IPS-NIHi7 (cell line): ENCODE results near the gene NHERF2.

ENCODE experiments used
- DNase-seq: peaks from one replicate; pipeline ENCODE4 v3.0.0; 2012; ENCODE audit warnings: mixed read lengths; ENCODE audit errors: extremely low spot score

The NHERF2 gene

DNA sequence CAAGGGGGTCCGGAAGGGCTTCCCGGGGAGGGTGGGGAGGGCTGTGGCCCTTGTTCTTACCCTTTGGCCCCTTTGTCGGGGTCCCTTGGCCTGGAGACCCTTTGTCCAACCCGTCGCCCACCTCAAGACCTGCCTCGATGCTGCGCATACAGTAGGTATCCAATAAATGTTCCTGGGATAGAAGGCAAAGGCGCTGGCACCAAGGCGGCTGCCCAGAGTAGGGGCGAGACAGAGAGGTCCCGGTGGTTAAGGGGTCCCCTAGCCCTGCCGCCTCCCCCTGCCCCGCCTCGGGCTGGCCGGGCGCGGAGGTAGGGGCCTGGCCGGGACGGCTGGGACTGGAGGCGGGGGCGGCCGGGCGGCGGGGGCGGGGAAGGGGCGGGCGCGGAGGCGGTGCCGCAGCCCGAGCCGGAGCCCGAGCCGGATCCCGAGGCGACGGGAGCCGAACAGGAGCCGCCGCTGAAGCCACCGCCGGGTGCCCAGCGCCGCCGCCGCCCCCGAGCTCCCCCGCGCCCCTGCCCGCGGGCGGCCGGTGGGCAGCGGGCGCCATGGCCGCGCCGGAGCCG, at the start of gene NHERF2:
Gene NHERF2 (plus strand): TSS at position 442 of the 563 bp plus-strand sequence. CDS start 104 bp downstream, at position 546.
- DNase-seq: peak; percentile 76

GRCh38 chr16:1976951-1977874, 49.5 kb upstream of the NHERF2 start:
- DNase-seq: no peak

- no peak for DNase-seq
Measured at GRCh38 chr16:1977875-1978268, 48.8 kb upstream of the NHERF2 start.

DNA sequence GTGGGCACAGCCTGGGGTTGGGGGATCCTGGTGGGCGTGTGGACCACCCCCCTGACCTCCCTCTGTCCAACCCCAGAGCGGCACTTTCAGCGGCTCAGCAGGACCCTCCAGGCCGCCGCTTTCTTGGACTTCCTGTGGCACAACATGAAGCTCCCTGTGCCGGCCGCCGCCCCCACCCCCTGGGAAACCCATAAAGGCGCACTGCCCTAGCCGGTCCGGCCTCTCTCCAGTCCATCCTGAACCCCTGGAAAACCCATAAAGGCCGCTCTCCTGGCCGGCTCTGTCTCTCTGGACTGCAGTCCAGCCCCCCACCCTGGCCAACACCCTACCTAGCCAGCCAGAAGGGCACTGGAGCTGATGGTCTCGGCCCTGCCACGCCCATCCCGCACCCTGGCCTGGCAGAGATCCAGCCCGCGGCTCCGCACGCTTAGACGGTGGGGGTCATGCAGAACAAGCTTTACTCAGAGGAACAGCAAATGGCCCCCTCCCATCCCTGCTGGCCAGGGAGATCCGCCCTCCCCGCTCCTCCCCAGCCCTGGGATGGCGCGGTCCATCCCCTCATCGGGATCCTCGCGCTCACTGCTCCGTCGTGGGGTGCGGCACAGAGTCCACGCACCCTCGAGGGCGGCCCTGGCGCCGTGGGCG, 48.1 kb upstream of the NHERF2 start:
- peak; percentile 37 for DNase-seq

DNA sequence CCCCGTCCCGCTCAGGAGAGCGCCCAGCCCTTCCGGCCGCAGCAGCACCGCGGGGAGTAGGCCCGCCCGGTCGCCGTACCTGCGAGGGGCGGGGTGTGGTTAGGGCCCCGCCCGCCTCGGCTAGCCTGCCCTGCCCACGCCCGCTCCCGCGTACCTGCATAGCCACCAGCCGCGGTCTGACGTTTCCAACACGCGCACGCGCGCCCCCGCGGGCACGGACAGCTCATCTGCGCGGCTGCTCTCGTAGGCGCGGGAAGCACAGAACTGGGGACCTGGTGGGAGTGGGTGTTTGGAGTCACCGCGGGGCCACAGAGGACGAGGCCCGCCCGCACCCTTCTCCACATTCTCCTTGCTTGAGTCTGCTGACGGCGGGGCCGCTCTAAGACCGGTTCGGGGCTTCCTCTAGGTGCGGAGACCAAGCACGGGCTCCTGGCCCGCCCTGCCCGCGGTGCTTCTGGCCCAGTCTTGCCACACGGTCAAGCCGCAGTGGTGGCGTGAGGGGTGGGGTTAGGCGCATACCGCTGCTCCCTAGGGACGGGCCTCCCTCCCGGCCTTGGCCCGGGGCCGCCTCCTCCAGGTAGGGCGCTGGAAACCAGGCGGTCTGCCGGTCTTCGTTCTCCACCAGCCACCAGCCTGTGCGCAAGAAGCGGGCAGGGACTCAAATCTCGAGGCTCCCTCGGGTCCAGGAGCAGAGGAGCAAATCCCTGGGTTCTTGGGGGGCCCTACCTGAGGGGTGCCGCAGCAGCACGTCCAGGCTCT, 47.3 kb upstream of the NHERF2 start:
- peak; percentile 79 for DNase-seq

GRCh38 chr16:1980030-1980769, 46.5 kb upstream of the NHERF2 start:
- DNase-seq: peak; percentile 46

DNA sequence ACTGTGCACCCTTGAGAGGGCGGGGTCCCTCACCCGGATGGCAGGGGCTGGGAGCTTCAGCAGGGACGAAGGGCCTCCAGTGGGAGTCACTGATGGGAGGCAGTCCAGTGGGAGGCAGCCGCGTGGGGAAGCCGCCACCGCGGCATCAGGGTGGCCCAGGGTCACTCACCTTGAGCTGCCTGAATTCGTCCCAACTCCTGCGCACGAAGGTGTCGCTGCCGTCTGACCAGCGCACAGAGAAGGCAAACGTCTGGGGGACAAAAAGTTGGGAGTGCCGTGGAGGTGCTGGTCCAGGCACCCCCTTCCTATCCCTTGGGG, 46.0 kb upstream of the NHERF2 start:
- no peak for DNase-seq

GRCh38 chr16:1981398-1981836, 45.3 kb upstream of the NHERF2 start, which contains the start of gene NOXO1:
TSS of gene NOXO1 (minus strand) at chr16:1981469. CDS start at chr16:1981179, 290 bp downstream.
- DNase-seq: no peak

- no peak for DNase-seq
Measured at GRCh38 chr16:1982013-1982433, 44.7 kb upstream of the NHERF2 start.

DNA sequence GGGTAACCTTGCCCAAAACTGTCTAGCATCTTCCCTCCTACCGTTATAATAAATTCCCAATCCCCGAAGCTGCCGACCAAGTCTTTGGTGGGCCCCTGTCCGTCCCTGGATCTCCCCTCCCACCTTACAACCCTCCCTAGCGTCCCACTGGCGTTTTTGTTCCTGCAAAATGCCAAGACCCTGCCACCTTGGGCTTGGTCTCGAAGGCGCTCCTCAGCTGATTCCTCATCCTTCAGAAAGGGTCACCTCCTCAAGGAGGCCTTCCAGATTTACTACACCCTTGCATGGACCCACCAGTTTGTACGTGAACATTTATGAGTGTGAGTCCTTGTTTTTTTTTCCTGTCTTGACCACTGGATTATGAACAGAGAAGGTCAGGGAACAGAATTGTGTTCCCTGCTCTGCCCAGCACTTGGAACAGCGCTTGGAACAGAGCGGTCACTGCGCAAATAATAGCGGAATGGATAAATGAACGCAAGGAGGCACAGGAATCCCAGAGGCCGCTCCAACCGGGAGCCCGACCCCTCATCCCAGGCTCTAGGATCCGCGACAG, 43.6 kb upstream of the NHERF2 start:
- DNase-seq: no peak

- peak; percentile 96 for DNase-seq
Measured at GRCh38 chr16:1983544-1984346, 43.0 kb upstream of the NHERF2 start, which contains the start of gene GFER. TSS of gene GFER (plus strand) at chr16:1984193. CDS start at chr16:1984219, 26 bp downstream.

- peak; percentile 33 for DNase-seq
Measured at GRCh38 chr16:1984347-1985225, 42.1 kb upstream of the NHERF2 start.

DNA sequence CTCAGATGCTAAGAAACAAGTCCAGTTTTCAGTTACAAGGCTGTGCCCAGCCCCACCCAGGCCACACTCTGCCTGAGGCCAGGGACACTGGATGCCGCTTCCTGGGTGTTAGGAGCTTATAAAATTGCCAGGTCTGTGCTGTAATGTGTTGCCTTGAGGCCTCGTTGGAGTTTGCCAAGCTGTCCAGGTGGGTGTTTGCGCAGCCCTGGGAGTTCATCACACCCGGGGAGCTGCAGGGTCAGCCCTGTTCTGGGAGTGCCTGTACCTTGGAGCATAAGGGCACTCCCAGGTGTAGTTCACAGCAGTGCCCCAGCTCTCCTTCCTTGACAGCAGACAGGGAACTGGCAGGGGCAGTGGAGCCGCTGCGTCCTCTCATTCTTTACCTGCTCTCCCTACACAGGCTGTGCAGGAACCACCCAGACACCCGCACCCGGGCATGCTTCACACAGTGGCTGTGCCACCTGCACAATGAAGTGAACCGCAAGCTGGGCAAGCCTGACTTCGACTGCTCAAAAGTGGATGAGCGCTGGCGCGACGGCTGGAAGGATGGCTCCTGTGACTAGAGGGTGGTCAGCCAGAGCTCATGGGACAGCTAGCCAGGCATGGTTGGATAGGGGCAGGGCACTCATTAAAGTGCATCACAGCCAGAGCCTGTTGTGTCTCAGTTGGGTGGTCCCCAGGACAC, 41.1 kb upstream of the NHERF2 start:
- no peak for DNase-seq

- no peak for DNase-seq
Measured at GRCh38 chr16:1987198-1987597, 39.5 kb upstream of the NHERF2 start.

- DNase-seq: peak; percentile 42
Measured at GRCh38 chr16:1989209-1990100, 37.2 kb upstream of the NHERF2 start, which contains the start of gene SYNGR3. TSS of gene SYNGR3 (plus strand) at chr16:1989970. CDS start at chr16:1990103, 133 bp downstream.

DNA sequence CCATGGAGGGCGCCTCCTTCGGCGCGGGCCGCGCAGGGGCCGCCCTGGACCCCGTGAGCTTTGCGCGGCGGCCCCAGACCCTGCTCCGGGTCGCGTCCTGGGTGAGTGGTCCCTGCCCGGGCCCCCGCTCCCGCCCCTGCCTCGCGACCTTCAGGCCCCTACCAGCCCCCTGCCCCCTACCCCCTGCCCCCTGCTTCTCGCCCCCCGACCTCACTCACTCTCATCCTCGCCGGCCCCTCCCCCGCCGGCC, 36.7 kb upstream of the NHERF2 start:
- DNase-seq: no peak
